ENCODE data around the gene CYP24A1.

Gene CYP24A1

GRCh38 chr20:54110041-54110440, 63.7 kb downstream of the CYP24A1 start:
- Histone ChIP-seq H3K4me3 (ENCODE audit: low read length) (no peak overlapping the region), H3K4me1 (ENCODE audit: insufficient read depth, low read length) (no peaks in the 10 kb centered on the region), H3K27me3 (ENCODE audit: insufficient read depth, low read length) (peaks cover 3% of the 10 kb centered on the region)

GRCh38 chr20:54108817-54109216, 65.0 kb downstream of the CYP24A1 start:
- H3K27me3 ChIP-seq (ENCODE audit: insufficient read depth, low read length): peaks cover 9% of the 10 kb centered on the region

More at GRCh38 chr20:54110041-54110440, 63.7 kb downstream of the CYP24A1 start:
- Histone ChIP-seq H2AFZ (ENCODE audit: low read depth, low read length) (no peak overlapping the region), H3K36me3 (ENCODE audit: insufficient read depth, low read length) (no peaks in the 10 kb centered on the region), H3K9me3 (ENCODE audit: low read length) (no peaks in the 10 kb centered on the region)

GRCh38 chr20:54108326-54108642, 65.5 kb downstream of the CYP24A1 start:
- Histone ChIP-seq H2AFZ (ENCODE audit: low read depth, low read length) (no peak overlapping the region), H3K9me3 (ENCODE audit: low read length) (no peaks in the 10 kb centered on the region), H3K4me1 (ENCODE audit: insufficient read depth, low read length) (no peaks in the 10 kb centered on the region), H3K36me3 (ENCODE audit: insufficient read depth, low read length) (no peaks in the 10 kb centered on the region), H3K27me3 (ENCODE audit: insufficient read depth, low read length) (peaks cover 9% of the 10 kb centered on the region), H3K4me3 (ENCODE audit: low read length) (no peak overlapping the region)

More at GRCh38 chr20:54108817-54109216, 65.0 kb downstream of the CYP24A1 start:
- no peaks in the 10 kb centered on the region for H3K4me1 ChIP-seq (ENCODE audit: insufficient read depth, low read length)
- H3K36me3 ChIP-seq (ENCODE audit: insufficient read depth, low read length): no peaks in the 10 kb centered on the region
- no peaks in the 10 kb centered on the region for H3K9me3 ChIP-seq (ENCODE audit: low read length)
- H3K4me3 ChIP-seq (ENCODE audit: low read length): no peak overlapping the region
- H2AFZ ChIP-seq (ENCODE audit: low read depth, low read length): no peak overlapping the region

- Histone ChIP-seq H3K4me1 (ENCODE audit: insufficient read depth, low read length) (no peaks in the 10 kb centered on the region), H2AFZ (ENCODE audit: low read depth, low read length) (no peak overlapping the region), H3K4me3 (ENCODE audit: low read length) (no peak overlapping the region), H3K9me3 (ENCODE audit: low read length) (no peaks in the 10 kb centered on the region), H3K27me3 (ENCODE audit: insufficient read depth, low read length) (peaks cover 9% of the 10 kb centered on the region), H3K36me3 (ENCODE audit: insufficient read depth, low read length) (no peaks in the 10 kb centered on the region)
Observed at GRCh38 chr20:54107600-54108325, 66.0 kb downstream of the CYP24A1 start.

GRCh38 chr20:54107181-54107580, 66.6 kb downstream of the CYP24A1 start:
- no peak overlapping the region for H3K4me3 ChIP-seq (ENCODE audit: low read length)
- no peaks in the 10 kb centered on the region for H3K36me3 ChIP-seq (ENCODE audit: insufficient read depth, low read length)
- H2AFZ ChIP-seq (ENCODE audit: low read depth, low read length): no peak overlapping the region
- H3K4me1 ChIP-seq (ENCODE audit: insufficient read depth, low read length): no peaks in the 10 kb centered on the region
- H3K27me3 ChIP-seq (ENCODE audit: insufficient read depth, low read length): peaks cover 9% of the 10 kb centered on the region
- no peaks in the 10 kb centered on the region for H3K9me3 ChIP-seq (ENCODE audit: low read length)

GRCh38 chr20:54106162-54106561, 67.6 kb downstream of the CYP24A1 start:
- H3K27me3 ChIP-seq (ENCODE audit: insufficient read depth, low read length): peaks cover 9% of the 10 kb centered on the region
- no peak overlapping the region for H3K4me3 ChIP-seq (ENCODE audit: low read length)
- H3K9me3 ChIP-seq (ENCODE audit: low read length): no peaks in the 10 kb centered on the region
- no peaks in the 10 kb centered on the region for H3K4me1 ChIP-seq (ENCODE audit: insufficient read depth, low read length)
- no peak overlapping the region for H2AFZ ChIP-seq (ENCODE audit: low read depth, low read length)
- H3K36me3 ChIP-seq (ENCODE audit: insufficient read depth, low read length): no peaks in the 10 kb centered on the region

GRCh38 chr20:54105653-54106052, 68.1 kb downstream of the CYP24A1 start:
- H3K4me3 ChIP-seq (ENCODE audit: low read length): no peak overlapping the region
- H3K9me3 ChIP-seq (ENCODE audit: low read length): no peaks in the 10 kb centered on the region
- peaks cover 9% of the 10 kb centered on the region for H3K27me3 ChIP-seq (ENCODE audit: insufficient read depth, low read length)
- H3K36me3 ChIP-seq (ENCODE audit: insufficient read depth, low read length): no peaks in the 10 kb centered on the region
- H2AFZ ChIP-seq (ENCODE audit: low read depth, low read length): no peak overlapping the region
- no peaks in the 10 kb centered on the region for H3K4me1 ChIP-seq (ENCODE audit: insufficient read depth, low read length)

GRCh38 chr20:54104781-54105180, 69.0 kb downstream of the CYP24A1 start:
- no peaks in the 10 kb centered on the region for H3K9me3 ChIP-seq (ENCODE audit: low read length)
- H3K4me3 ChIP-seq (ENCODE audit: low read length): no peak overlapping the region
- H3K36me3 ChIP-seq (ENCODE audit: insufficient read depth, low read length): no peaks in the 10 kb centered on the region
- no peaks in the 10 kb centered on the region for H3K4me1 ChIP-seq (ENCODE audit: insufficient read depth, low read length)
- no peak overlapping the region for H2AFZ ChIP-seq (ENCODE audit: low read depth, low read length)
- peaks cover 9% of the 10 kb centered on the region for H3K27me3 ChIP-seq (ENCODE audit: insufficient read depth, low read length)

- Histone ChIP-seq H3K4me1 (ENCODE audit: insufficient read depth, low read length) (no peaks in the 10 kb centered on the region), H3K4me3 (ENCODE audit: low read length) (no peak overlapping the region), H2AFZ (ENCODE audit: low read depth, low read length) (no peak overlapping the region), H3K36me3 (ENCODE audit: insufficient read depth, low read length) (no peaks in the 10 kb centered on the region), H3K27me3 (ENCODE audit: insufficient read depth, low read length) (peaks cover 9% of the 10 kb centered on the region), H3K9me3 (ENCODE audit: low read length) (no peaks in the 10 kb centered on the region)
Observed at GRCh38 chr20:54103762-54104600, 69.8 kb downstream of the CYP24A1 start.

Measured in neuron (in vitro differentiated cells).